H9 (cell line): ENCODE measurements around the gene E2F1. TPM values are rescaled to one million over a fixed set of nuclear protein-coding genes. Genes with fewer than 3 reads are reported as not detected.

Experiments
- DNase-seq: peaks from one replicate; pipeline ENCODE4 v3.0.0-alpha.2; 2017
- H2AFZ ChIP-seq: one replicate; pipeline ENCODE4 v1.6.1; 2013; ENCODE audit warnings: mild to moderate bottlenecking, low read length, control low read depth, moderate library complexity
- H2AK5ac ChIP-seq: 2 replicates; pipeline ENCODE4 v1.6.1; 2013; ENCODE audit warnings: low read length, control low read depth, mixed read lengths; ENCODE audit not compliant: insufficient read length
- H2BK120ac ChIP-seq: one replicate; pipeline ENCODE4 v1.6.1; 2013; ENCODE audit warnings: low read depth, mild to moderate bottlenecking, low read length, control low read depth, inconsistent platforms; ENCODE audit not compliant: poor library complexity, severe bottlenecking
- H2BK12ac ChIP-seq: 2 replicates; pipeline ENCODE4 v1.6.1; 2013; ENCODE audit warnings: low read length, control low read depth, mixed read lengths, low read depth; ENCODE audit not compliant: insufficient read length
- H2BK15ac ChIP-seq: 2 replicates; pipeline ENCODE4 v1.6.1; 2013; ENCODE audit warnings: low read depth, low read length, control low read depth
- H2BK20ac ChIP-seq: one replicate; pipeline ENCODE4 v1.6.1; 2013; ENCODE audit warnings: low read depth, mild to moderate bottlenecking, low read length, control low read depth, inconsistent platforms; ENCODE audit not compliant: poor library complexity, severe bottlenecking
- H2BK5ac ChIP-seq: 2 replicates; pipeline ENCODE4 v1.6.1; 2013; ENCODE audit warnings: low read length, control low read depth, mixed read lengths; ENCODE audit not compliant: insufficient read length
- H3K14ac ChIP-seq: 2 replicates; pipeline ENCODE4 v1.6.1; 2013; ENCODE audit warnings: low read length, control low read depth; ENCODE audit not compliant: insufficient read depth
- H3K18ac ChIP-seq: 2 replicates; pipeline ENCODE4 v1.6.1; 2013; ENCODE audit warnings: low read depth, mild to moderate bottlenecking, mixed read lengths, low read length, control low read depth; ENCODE audit not compliant: insufficient read length
- H3K23ac ChIP-seq: 2 replicates; pipeline ENCODE4 v1.6.1; 2013; ENCODE audit warnings: low read length, control low read depth, mixed read lengths, low read depth; ENCODE audit not compliant: insufficient read length
- H3K23me2 ChIP-seq: 2 replicates; pipeline ENCODE4 v1.6.1; 2013; ENCODE audit warnings: low read depth, mild to moderate bottlenecking, mixed read lengths, low read length, control low read depth; ENCODE audit not compliant: insufficient read length, poor library complexity, severe bottlenecking
- H3K27ac ChIP-seq: 2 replicates; pipeline ENCODE4 v1.5.1; 2013; ENCODE audit warnings: low read length, control low read depth, mixed read lengths, low read depth; ENCODE audit not compliant: insufficient read length
- H3K27me3 ChIP-seq: 2 replicates; pipeline ENCODE4 v1.6.1; 2013; ENCODE audit warnings: low read length, control low read depth, inconsistent platforms; ENCODE audit not compliant: insufficient read depth
- H3K4ac ChIP-seq: 2 replicates; pipeline ENCODE4 v1.6.1; 2013; ENCODE audit warnings: low read depth, mild to moderate bottlenecking, control low read depth, inconsistent platforms, low read length, moderate library complexity
- H3K4me1 ChIP-seq: 2 replicates; pipeline ENCODE4 v1.6.1; 2013; ENCODE audit warnings: low read length, control low read depth, inconsistent platforms; ENCODE audit not compliant: insufficient read depth
- H3K4me2 ChIP-seq: 2 replicates; pipeline ENCODE4 v1.6.1; 2013; ENCODE audit warnings: low read length, control low read depth, mixed read lengths; ENCODE audit not compliant: insufficient read length, insufficient read depth
- H3K56ac ChIP-seq: 2 replicates; pipeline ENCODE4 v1.6.1; 2013; ENCODE audit warnings: low read depth, mild to moderate bottlenecking, mixed read lengths, low read length, control low read depth; ENCODE audit not compliant: insufficient read length
- H3K79me1 ChIP-seq: 2 replicates; pipeline ENCODE4 v1.6.1; 2013; ENCODE audit warnings: low read depth, mild to moderate bottlenecking, moderate library complexity, low read length, control low read depth, inconsistent platforms; ENCODE audit not compliant: insufficient read depth, poor library complexity, severe bottlenecking
- H3K79me2 ChIP-seq: 2 replicates; pipeline ENCODE4 v1.6.1; 2013; ENCODE audit warnings: low read length, control low read depth, inconsistent platforms; ENCODE audit not compliant: insufficient read depth
- H3K9ac ChIP-seq: 2 replicates; pipeline ENCODE4 v1.6.1; 2013; ENCODE audit warnings: low read length, control low read depth, mixed read lengths; ENCODE audit not compliant: insufficient read length; ENCODE audit errors: extremely low read depth
- H3K9me3 ChIP-seq: one replicate; pipeline ENCODE4 v1.6.1; 2013; ENCODE audit warnings: low read depth, low read length, inconsistent platforms; ENCODE audit not compliant: control insufficient read depth
- H3T11ph ChIP-seq: one replicate; pipeline ENCODE4 v1.6.1; 2013; ENCODE audit warnings: mild to moderate bottlenecking, low read length, control low read depth, inconsistent platforms
- H4K20me1 ChIP-seq: one replicate; pipeline ENCODE4 v1.6.1; 2013; ENCODE audit not compliant: control insufficient read depth, insufficient read length, insufficient read depth
- H4K5ac ChIP-seq: 2 replicates; pipeline ENCODE4 v1.6.1; 2013; ENCODE audit warnings: low read depth, mild to moderate bottlenecking, mixed read lengths, low read length, control low read depth; ENCODE audit not compliant: insufficient read length
- H4K8ac ChIP-seq: replicated peaks from 2 replicates; pipeline ENCODE4 v1.6.1; 2013; ENCODE audit warnings: low read length, control low read depth, mixed read lengths, low read depth; ENCODE audit not compliant: insufficient read length
- H4K91ac ChIP-seq: 2 replicates; pipeline ENCODE4 v1.6.1; 2013; ENCODE audit warnings: low read depth, mild to moderate bottlenecking, moderate library complexity, mixed read lengths, low read length, control low read depth; ENCODE audit not compliant: insufficient read length
- H3K27ac Mint-ChIP-seq, 3 experiments: 2 replicates in 2 of 3; 3 replicates in 1 of 3; pipeline ENCODE4 v1.8.0; 2020 to 2021; ENCODE audit warnings: mixed read lengths in 3 of 3, mild to moderate bottlenecking in 1 of 3, moderate library complexity in 1 of 3
- H3K27me3 Mint-ChIP-seq: 2 replicates; pipeline ENCODE4 v1.8.0; 2021; ENCODE audit warnings: low read depth, mild to moderate bottlenecking, moderate library complexity, mixed read lengths
- H3K36me3 Mint-ChIP-seq, 3 experiments: 2 replicates in 2 of 3; 3 replicates in 1 of 3; pipeline ENCODE4 v1.8.0; 2020 to 2021; ENCODE audit warnings: low read depth in 3 of 3, mixed read lengths in 3 of 3; ENCODE audit not compliant: insufficient read depth in 1 of 3
- H3K4me1 Mint-ChIP-seq, 2 experiments: 2 replicates each; pipeline ENCODE4 v1.8.0; 2020; ENCODE audit warnings: mixed read lengths in 2 of 2
- H3K4me3 Mint-ChIP-seq, 2 experiments: 2 replicates in 1 of 2; 3 replicates in 1 of 2; pipeline ENCODE4 v1.8.0; 2020 to 2021; ENCODE audit warnings: mild to moderate bottlenecking in 2 of 2, mixed read lengths in 2 of 2, moderate library complexity in 1 of 2
- H3K9me3 Mint-ChIP-seq, 2 experiments: 2 replicates in 1 of 2; 3 replicates in 1 of 2; pipeline ENCODE4 v1.8.0; 2020; ENCODE audit warnings: mild to moderate bottlenecking in 2 of 2, mixed read lengths in 2 of 2, moderate library complexity in 1 of 2
- CTCF ChIP-seq: fragments of 200-600 bp; sonication (generic); conservative IDR thresholded peaks from 3 replicates; pipeline ENCODE4 v1.8.0; 2021; ENCODE audit warnings: antibody characterized with exemption, mild to moderate bottlenecking
- WGBS: extraction: QIAGEN DNeasy Blood & Tissue Kit; methylation state at CpG from one replicate; pipeline ENCODE4 v1.1.7; 2013; ENCODE audit warnings: missing lambda C conversion rate, low lambda C conversion rate, mixed read lengths; ENCODE audit not compliant: insufficient read length; ENCODE audit errors: extremely low coverage; 5-methylcytosine and 5-hydroxymethylcytosine counted together
- total RNA-seq: library from RNA; stranded (reverse); gene quantifications from 2 replicates; pipeline ENCODE4 v1.2.1, GENCODE V29; 2021

Gene E2F1
- total RNA-seq, 1 experiment from 2014 or later: 58.7 TPM

GRCh38 chr20:33694639-33695012, 8.4 kb upstream of the E2F1 start:
- Histone ChIP-seq H4K91ac (no peak overlapping the region), H3K79me2 (no peaks in the 10 kb centered on the region), H3K4ac (no peak overlapping the region), H2BK5ac (no peak overlapping the region), H2BK120ac (no peak overlapping the region), H2BK15ac (no peak overlapping the region), H3K56ac (no peak overlapping the region), H3K14ac (no peak overlapping the region), H2AFZ (no peak overlapping the region), H4K8ac (no peak overlapping the region), H2BK20ac (no peak overlapping the region), H3K23ac (no peak overlapping the region), H3K4me2 (no peak overlapping the region), H4K20me1 (no peaks in the 10 kb centered on the region), H3K9ac (no peak overlapping the region), H3T11ph (no peak overlapping the region), H3K9me3 (no peaks in the 10 kb centered on the region), H2BK12ac (no peak overlapping the region), H3K4me1 (no peaks in the 10 kb centered on the region), H3K79me1 (no peaks in the 10 kb centered on the region), H3K27me3 (no peaks in the 10 kb centered on the region), H3K27ac (no peak overlapping the region), H4K5ac (no peak overlapping the region), H3K23me2 (no peaks in the 10 kb centered on the region), H2AK5ac (no peak overlapping the region), H3K18ac (peak overlapping the region; percentile 62)
- no peak for TF ChIP-seq CTCF
- DNase-seq: no peak
- H3K4me3 Mint-ChIP-seq: no peak overlapping the region; a peak in 1 of 5 replicates
- peaks cover 9 to 12% of the 10 kb centered on the region in 2 experiments for H3K9me3 Mint-ChIP-seq
- peaks cover 5 to 9% (median 6%) of the 10 kb centered on the region in 3 experiments; a peak in 5 of 7 replicates for H3K36me3 Mint-ChIP-seq
- peak overlapping the region in 2 of 3 experiments; percentile 53 to 84; a peak in 4 of 7 replicates for H3K27ac Mint-ChIP-seq
- peaks cover 41% of the 10 kb centered on the region for H3K27me3 Mint-ChIP-seq
- peaks cover 24 to 25% of the 10 kb centered on the region in 2 experiments for H3K4me1 Mint-ChIP-seq
- WGBS: no CpG with 5 or more reads among the region's 6 CpGs
